ENCODE data around the gene HDAC10.

DNA sequence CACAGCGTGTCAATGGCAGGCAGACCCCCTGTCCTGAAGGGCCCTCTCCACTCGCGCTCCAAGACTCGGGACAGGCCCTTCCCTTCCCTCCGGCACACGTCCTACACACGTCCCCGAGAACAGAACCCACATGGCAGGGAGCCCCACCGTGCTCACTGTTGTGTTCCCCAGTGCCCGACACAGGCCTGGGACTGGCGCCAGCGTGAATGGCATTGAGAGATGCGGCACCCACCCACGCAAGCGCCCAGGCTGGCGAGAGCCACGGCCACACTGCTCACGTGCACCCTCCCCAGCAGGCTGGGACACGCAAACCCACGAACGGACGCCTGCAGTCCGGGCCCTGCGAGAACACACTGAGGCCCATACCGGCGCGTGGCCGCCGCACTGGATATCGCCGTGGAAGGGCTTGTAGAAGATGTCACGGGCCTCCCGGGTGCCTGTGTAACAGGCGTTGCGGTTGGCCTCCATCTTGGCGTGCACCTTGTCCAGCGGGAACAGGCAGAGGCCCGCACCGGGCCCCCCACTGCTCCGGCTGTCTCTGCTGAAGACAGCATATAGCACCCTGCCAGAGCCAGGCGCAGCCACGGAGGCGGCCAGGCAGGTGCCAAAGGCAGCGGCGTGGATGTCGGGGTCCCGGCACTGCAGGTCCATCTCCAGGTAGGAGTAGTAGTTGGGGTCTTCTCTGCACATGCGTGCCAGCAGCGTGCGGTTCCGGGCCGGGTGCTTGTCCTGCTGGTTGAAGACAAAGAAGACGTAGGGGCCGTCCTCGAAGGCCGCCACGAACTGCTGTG, 38.3 kb upstream of the HDAC10 start:
- TF ChIP-seq CTCF (IDR thresholded peaks at IDR 0.05) (no peak), POLR2A (IDR thresholded peaks at IDR 0.05) (no peak)

Data from thyroid gland (tissue), 4 donors.